ENCODE data around the gene UBAP1. TPM values are rescaled to one million over a fixed set of nuclear protein-coding genes. Genes with fewer than 3 reads are reported as not detected.
"Not testable (repeated sequence)": the region's sequence is repeated elsewhere in the genome, so short reads cannot be mapped to it uniquely, and the experiment has no call there.

Gene UBAP1
- total RNA-seq, 1 experiment from 2014 or later: 30.8 TPM

- intact Hi-C loops (cut with micrococcal nuclease): no loop called here
- TF ChIP-seq ZNF274 (IDR thresholded peaks at IDR 0.05; ENCODE audit: low read depth, low read length) (no peak), SP1 (IDR thresholded peaks at IDR 0.05; ENCODE audit: low read depth) (no peak), ZFX (IDR thresholded peaks at IDR 0.05) (no peak), RAD21 (IDR thresholded peaks at IDR 0.05; ENCODE audit: low read depth) (no peak), MAX (IDR thresholded peaks at IDR 0.05) (no peak), CEBPB (IDR thresholded peaks at IDR 0.05; ENCODE audit: low read depth) (no peak), EZH2 (IDR thresholded peaks at IDR 0.05) (no peak), JUND (IDR thresholded peaks at IDR 0.05) (no peak), ELF1 (IDR thresholded peaks at IDR 0.05; ENCODE audit: borderline replicate concordance, low read depth) (no peak), FOSL1 (IDR thresholded peaks at IDR 0.05; ENCODE audit: low read depth) (no peak), POLR2A (IDR thresholded peaks at IDR 0.05; ENCODE audit: borderline replicate concordance, extremely low read depth, insufficient read depth, insufficient read length) (no peak)
- no peak overlapping the region for H3K4me2 ChIP-seq (ENCODE audit: low read length)
- no peaks in the 10 kb centered on the region for H3K9me3 ChIP-seq (ENCODE audit: control insufficient read depth in 1 of 2, insufficient read depth in 1 of 2, low read depth in 1 of 2, low read length in 2 of 2)
- POLR2A ChIA-PET: interaction anchor here (0.6 kb wide), 1 partner anchor 191 kb away, joined by 3 read pairs; no protein-coding TSS in a partner anchor
- H3K36me3 ChIP-seq (ENCODE audit: control insufficient read depth in 1 of 2, insufficient read depth in 2 of 2, low read length in 2 of 2): no peaks in the 10 kb centered on the region
- CTCF ChIA-PET: no interaction called here
- DNase-seq (ENCODE audit: low read depth, low spot score) (no peak), ATAC-seq (no peak)
- H3K79me2 ChIP-seq (ENCODE audit: insufficient read depth, low read length): peaks cover 30% of the 10 kb centered on the region
- no peaks in the 10 kb centered on the region for H3K9me2 ChIP-seq (ENCODE audit: insufficient read depth)
- no TSS peak for BruUV-seq (replicated peaks)
- RAD21 ChIA-PET (ENCODE audit: low non-redundant PET in 1 of 2, low total read pairs in 2 of 2, uncharacterized antibody in 2 of 2, unreplicated experiment in 2 of 2): no interaction called here
- no peaks in the 10 kb centered on the region for H3K4me1 ChIP-seq (ENCODE audit: control insufficient read depth in 1 of 2, insufficient read depth in 2 of 2, low read length in 2 of 2)
- no peak overlapping the region for H3K27ac ChIP-seq (ENCODE audit: low read depth, low read length)
- no peak overlapping the region for H3K9ac ChIP-seq (ENCODE audit: low read length)
- H2AFZ ChIP-seq (ENCODE audit: low read depth, low read length, poor library complexity, severe bottlenecking): no peak overlapping the region
- H3K4me3 ChIP-seq (replicated peaks in 1 of 2; ENCODE audit: low read depth in 1 of 2, low read length in 2 of 2): no peak overlapping the region
- peaks cover 3% of the 10 kb centered on the region; the same call in 1 of the 2 replicates for H4K20me1 ChIP-seq (ENCODE audit: insufficient read depth)
- no peaks in the 10 kb centered on the region for H3K27me3 ChIP-seq (ENCODE audit: insufficient read depth, low read length)
Measured at GRCh38 chr9:34216325-34216724, 37.5 kb downstream of the UBAP1 start.

- H3K9me3 ChIP-seq (ENCODE audit: control insufficient read depth in 1 of 2, insufficient read depth in 1 of 2, low read depth in 1 of 2, low read length in 2 of 2); RAD21 ChIA-PET (ENCODE audit: low non-redundant PET in 1 of 2, low total read pairs in 2 of 2, uncharacterized antibody in 2 of 2, unreplicated experiment in 2 of 2); CTCF ChIA-PET; H3K36me3 ChIP-seq (ENCODE audit: control insufficient read depth in 1 of 2, insufficient read depth in 2 of 2, low read length in 2 of 2); BruUV-seq (replicated peaks); H3K27ac ChIP-seq (ENCODE audit: low read depth, low read length); H3K27me3 ChIP-seq (ENCODE audit: insufficient read depth, low read length); H2AFZ ChIP-seq (ENCODE audit: low read depth, low read length, poor library complexity, severe bottlenecking); ATAC-seq; intact Hi-C loops (cut with micrococcal nuclease); H4K20me1 ChIP-seq (ENCODE audit: insufficient read depth); H3K4me2 ChIP-seq (ENCODE audit: low read length); DNase-seq (ENCODE audit: low read depth, low spot score); H3K9ac ChIP-seq (ENCODE audit: low read length); H3K9me2 ChIP-seq (ENCODE audit: insufficient read depth); H3K4me3 ChIP-seq (replicated peaks in 1 of 2; ENCODE audit: low read depth in 1 of 2, low read length in 2 of 2); H3K4me1 ChIP-seq (ENCODE audit: control insufficient read depth in 1 of 2, insufficient read depth in 2 of 2, low read length in 2 of 2): not testable (repeated sequence)
- POLR2A ChIA-PET: interaction anchor here (0.6 kb wide), 1 partner anchor 191 kb away, joined by 3 read pairs; no protein-coding TSS in a partner anchor
- peaks cover 30% of the 10 kb centered on the region for H3K79me2 ChIP-seq (ENCODE audit: insufficient read depth, low read length)
Measured at GRCh38 chr9:34217015-34217414, 38.2 kb downstream of the UBAP1 start.

Data from HCT116 (cell line).